ES-I3 (cell line): Measurements from ENCODE around the gene DYNC2I2.

Experiments used
- H3K36me3 ChIP-seq: 2 replicates; pipeline ENCODE4 v1.6.1; 2013; ENCODE audit warnings: mild to moderate bottlenecking, low read length, control low read depth, moderate library complexity; ENCODE audit not compliant: insufficient read depth
- H3K4me1 ChIP-seq: 2 replicates; pipeline ENCODE4 v1.6.1; 2013; ENCODE audit warnings: mild to moderate bottlenecking, control low read depth, low read length; ENCODE audit not compliant: insufficient read depth
- H3K9ac ChIP-seq: 2 replicates; pipeline ENCODE4 v1.6.1; 2013; ENCODE audit warnings: low read depth, mild to moderate bottlenecking, low read length, moderate library complexity
- H3K9me3 ChIP-seq: 2 replicates; pipeline ENCODE4 v1.6.1; 2013; ENCODE audit warnings: mild to moderate bottlenecking, low read length, moderate library complexity; ENCODE audit not compliant: control insufficient read depth, insufficient read depth

Gene DYNC2I2

DNA sequence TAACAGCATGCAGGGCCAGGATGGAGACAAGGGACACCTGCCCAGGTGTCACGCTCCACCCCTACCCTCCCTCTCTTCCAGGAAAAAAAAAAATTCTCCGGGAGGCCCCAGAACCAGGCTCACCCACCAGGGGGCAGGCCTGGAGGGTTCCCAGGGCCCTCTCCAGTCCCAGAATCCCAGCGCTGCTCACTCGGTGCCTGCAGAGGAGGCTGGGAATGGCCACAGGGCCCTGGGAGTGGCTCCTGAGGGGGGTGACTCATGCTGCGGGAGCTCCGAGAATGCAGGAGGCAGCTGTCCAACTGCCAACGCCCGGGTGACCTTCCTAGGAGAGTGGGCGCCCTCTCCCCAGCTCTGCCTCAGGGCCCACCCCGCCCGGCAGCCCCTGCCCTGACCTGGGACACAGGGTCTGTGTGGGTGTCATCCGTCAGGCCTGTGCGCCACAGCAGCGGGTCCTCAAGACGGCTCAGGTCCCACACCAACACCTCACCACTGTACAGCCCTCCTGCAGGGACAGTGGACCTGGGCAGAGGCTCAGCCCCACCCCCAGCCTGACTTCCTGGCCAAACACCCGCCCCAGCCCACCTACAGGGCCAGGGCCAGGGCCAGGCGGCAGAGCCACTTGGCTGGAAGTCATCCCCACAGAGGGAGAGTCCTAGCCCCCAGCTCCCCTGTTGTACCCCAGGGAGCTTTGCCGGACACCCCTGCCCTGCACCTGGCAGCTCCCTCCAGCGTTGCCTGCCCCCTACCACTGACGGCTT is 21.2 kb downstream of the DYNC2I2 start:
- H3K4me1 ChIP-seq = peaks cover 10% of the 10 kb centered on the region; the same call in 1 of the 2 replicates
- no peaks in the 10 kb centered on the region for H3K9me3 ChIP-seq
- H3K36me3 ChIP-seq = peaks cover 12% of the 10 kb centered on the region; the same call in 1 of the 2 replicates
- H3K9ac ChIP-seq = peak overlapping the region; percentile 5; the same call in 1 of the 2 replicates

DNA sequence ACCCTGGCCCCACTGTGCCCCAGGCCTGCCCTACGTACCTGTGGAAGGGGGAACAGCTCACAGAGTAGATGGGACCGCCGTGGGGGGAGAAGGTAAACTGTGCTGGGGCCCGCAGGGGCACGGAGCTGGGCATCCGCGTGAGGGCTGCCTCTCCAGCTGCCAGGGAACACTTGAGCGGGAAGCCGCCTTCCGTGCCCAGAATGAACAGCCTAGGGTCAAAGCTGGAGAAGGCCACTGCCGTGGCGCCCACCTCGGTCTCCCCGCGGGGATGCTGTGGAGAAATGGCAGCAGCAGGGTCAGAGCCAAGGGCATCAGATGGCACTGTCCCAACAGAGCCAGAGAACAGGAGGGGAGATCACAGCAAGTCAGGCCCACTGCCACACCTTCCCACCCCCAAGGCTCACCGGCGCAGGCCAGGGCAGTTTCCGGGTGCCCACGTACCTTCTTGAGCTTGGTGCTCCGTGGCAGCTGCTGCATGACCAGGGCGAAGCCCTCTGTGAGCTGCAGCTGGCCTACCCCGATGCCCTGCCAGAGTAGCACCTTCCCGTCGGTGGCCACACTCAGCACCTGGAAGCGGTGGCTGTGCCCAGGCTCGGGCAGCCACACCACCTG is 21.9 kb downstream of the DYNC2I2 start:
- H3K9ac ChIP-seq = no peak overlapping the region
- H3K4me1 ChIP-seq = peaks cover 10% of the 10 kb centered on the region; the same call in 1 of the 2 replicates
- H3K9me3 ChIP-seq = no peaks in the 10 kb centered on the region
- peaks cover 12% of the 10 kb centered on the region; the same call in 1 of the 2 replicates for H3K36me3 ChIP-seq

GRCh38 chr9:128634111-128634510 is 22.5 kb downstream of the DYNC2I2 start:
- H3K36me3 ChIP-seq = peaks cover 12% of the 10 kb centered on the region
- peaks cover 10% of the 10 kb centered on the region; the same call in 1 of the 2 replicates for H3K4me1 ChIP-seq
- no peak overlapping the region for H3K9ac ChIP-seq
- H3K9me3 ChIP-seq = no peaks in the 10 kb centered on the region

- H3K36me3 ChIP-seq = peaks cover 12% of the 10 kb centered on the region
- H3K9ac ChIP-seq = no peak overlapping the region
- H3K9me3 ChIP-seq = no peaks in the 10 kb centered on the region
- peaks cover 10% of the 10 kb centered on the region; the same call in 1 of the 2 replicates for H3K4me1 ChIP-seq
These were observed 23.0 kb downstream of the DYNC2I2 start for GRCh38 chr9:128633601-128634000.

- peaks cover 10% of the 10 kb centered on the region; the same call in 1 of the 2 replicates for H3K4me1 ChIP-seq
- no peaks in the 10 kb centered on the region for H3K9me3 ChIP-seq
- H3K9ac ChIP-seq = no peak overlapping the region
- peaks cover 12% of the 10 kb centered on the region for H3K36me3 ChIP-seq
These were observed 23.6 kb downstream of the DYNC2I2 start for GRCh38 chr9:128633057-128633456.

- H3K4me1 ChIP-seq = peaks cover 10% of the 10 kb centered on the region; the same call in 1 of the 2 replicates
- no peak overlapping the region for H3K9ac ChIP-seq
- no peaks in the 10 kb centered on the region for H3K9me3 ChIP-seq
- peaks cover 16% of the 10 kb centered on the region for H3K36me3 ChIP-seq
These were observed 24.2 kb downstream of the DYNC2I2 start for GRCh38 chr9:128632486-128632885.

- Histone ChIP-seq H3K9ac (no peak overlapping the region), H3K4me1 (peaks cover 10% of the 10 kb centered on the region; the same call in 1 of the 2 replicates), H3K36me3 (peaks cover 18% of the 10 kb centered on the region)
These were observed 24.6 kb downstream of the DYNC2I2 start for GRCh38 chr9:128632066-128632465.

DNA sequence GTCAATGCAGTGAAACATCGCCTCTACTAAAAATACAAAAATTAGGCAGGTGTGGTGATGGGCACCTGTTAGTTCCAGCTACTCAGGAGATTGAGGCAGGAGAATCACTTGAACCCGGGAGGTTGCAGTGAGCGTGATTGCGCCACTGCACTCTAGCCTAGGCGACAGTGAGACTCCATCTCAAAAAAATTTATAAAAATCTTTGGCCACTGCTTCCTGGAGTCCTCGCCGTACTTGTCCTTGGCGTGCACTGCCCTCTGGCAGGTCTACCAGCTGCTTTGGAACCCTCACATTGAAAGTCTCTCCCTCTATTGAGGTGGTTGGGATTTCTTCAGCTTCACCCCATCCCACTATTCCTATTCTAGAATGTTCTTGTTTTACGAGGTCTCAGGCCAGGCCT is 25.0 kb downstream of the DYNC2I2 start:
- no peak overlapping the region for H3K9ac ChIP-seq
- H3K36me3 ChIP-seq = peaks cover 18% of the 10 kb centered on the region
- peaks cover 10% of the 10 kb centered on the region; the same call in 1 of the 2 replicates for H3K4me1 ChIP-seq
- H3K9me3 ChIP-seq = no peaks in the 10 kb centered on the region

More at GRCh38 chr9:128632066-128632465, 24.6 kb downstream of the DYNC2I2 start:
- H3K9me3 ChIP-seq = no peaks in the 10 kb centered on the region

DNA sequence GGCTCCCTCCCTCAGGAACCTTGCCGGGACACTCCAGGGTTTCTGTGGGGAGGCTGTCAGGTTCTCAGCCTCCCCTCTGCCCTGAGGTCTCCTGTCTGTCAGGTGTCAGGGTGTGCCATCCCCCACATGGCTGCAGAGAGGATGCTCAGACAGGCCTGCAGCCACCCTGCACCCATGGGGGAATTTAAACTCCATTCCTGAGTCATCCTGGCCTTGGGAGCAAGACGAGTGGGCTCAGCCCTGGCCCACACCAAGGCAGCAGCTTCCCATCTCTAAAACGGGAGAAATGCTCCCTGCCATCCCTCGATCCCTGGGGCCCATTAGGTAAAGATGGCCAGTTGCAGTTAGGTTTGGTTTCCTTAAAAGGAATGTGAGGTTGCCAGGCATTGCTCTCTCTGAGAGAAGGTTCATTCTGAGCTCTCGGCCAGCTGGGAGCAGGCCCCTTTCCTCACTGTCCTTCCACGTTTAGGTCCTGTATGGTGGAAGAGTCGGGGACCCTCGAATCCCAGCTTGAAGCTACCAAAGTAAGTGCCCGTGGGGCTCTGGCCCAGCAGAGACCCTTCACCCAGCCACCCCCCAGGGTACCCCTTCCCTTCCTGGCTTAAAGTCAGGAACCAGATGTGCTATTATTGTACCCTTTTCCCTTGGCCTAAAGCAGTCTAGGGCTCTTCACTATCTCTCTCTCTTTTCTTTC is 26.6 kb downstream of the DYNC2I2 start:
- Histone ChIP-seq H3K4me1 (peaks cover 3% of the 10 kb centered on the region; the same call in 1 of the 2 replicates), H3K9me3 (no peaks in the 10 kb centered on the region), H3K9ac (no peak overlapping the region), H3K36me3 (peaks cover 23% of the 10 kb centered on the region)

DNA sequence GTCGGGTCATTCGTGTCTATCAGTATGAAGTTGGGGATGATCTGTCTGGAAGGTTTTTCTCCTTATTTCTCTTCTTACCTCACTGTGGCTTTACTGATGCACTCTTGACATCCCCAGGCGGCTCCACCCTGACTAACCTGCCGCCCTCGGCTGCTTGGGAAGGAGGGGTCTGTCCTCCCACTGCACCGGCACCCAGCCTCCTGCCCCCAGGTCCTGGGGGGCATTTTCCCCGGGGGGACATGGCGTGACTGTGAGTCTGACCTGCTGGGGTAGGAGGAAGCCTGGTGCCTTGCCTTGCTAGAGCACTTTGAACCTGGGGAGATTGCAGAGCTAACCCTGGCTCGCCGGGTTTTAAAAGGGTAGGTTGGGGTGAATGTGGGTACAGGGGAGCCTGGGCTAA is 27.5 kb downstream of the DYNC2I2 start:
- Histone ChIP-seq H3K36me3 (peaks cover 32% of the 10 kb centered on the region), H3K4me1 (no peaks in the 10 kb centered on the region), H3K9ac (no peak overlapping the region), H3K9me3 (no peaks in the 10 kb centered on the region)

GRCh38 chr9:128628471-128629048 is 28.1 kb downstream of the DYNC2I2 start:
- Histone ChIP-seq H3K4me1 (no peaks in the 10 kb centered on the region), H3K9ac (no peak overlapping the region), H3K9me3 (no peaks in the 10 kb centered on the region), H3K36me3 (peaks cover 33% of the 10 kb centered on the region)

- no peak overlapping the region for H3K9ac ChIP-seq
- peaks cover 30% of the 10 kb centered on the region for H3K36me3 ChIP-seq
- H3K9me3 ChIP-seq = no peaks in the 10 kb centered on the region
- H3K4me1 ChIP-seq = no peaks in the 10 kb centered on the region
These were observed 28.7 kb downstream of the DYNC2I2 start for GRCh38 chr9:128627906-128628305.

GRCh38 chr9:128627127-128627715 is 29.4 kb downstream of the DYNC2I2 start:
- Histone ChIP-seq H3K4me1 (no peaks in the 10 kb centered on the region), H3K36me3 (peaks cover 30% of the 10 kb centered on the region), H3K9ac (no peak overlapping the region), H3K9me3 (no peaks in the 10 kb centered on the region)

GRCh38 chr9:128626181-128626580 is 30.5 kb downstream of the DYNC2I2 start:
- H3K9ac ChIP-seq = no peak overlapping the region
- no peaks in the 10 kb centered on the region for H3K9me3 ChIP-seq
- peaks cover 25% of the 10 kb centered on the region for H3K36me3 ChIP-seq
- no peaks in the 10 kb centered on the region for H3K4me1 ChIP-seq
